ENCODE results near the gene GSC. TPM values are rescaled to one million over a fixed set of nuclear protein-coding genes. Genes with fewer than 3 reads are reported as not detected.

GSC gene
- total RNA-seq, 1 donor from 2014 or later: not detected

- H3K9ac ChIP-seq (ENCODE audit: low read length): no peak overlapping the region
- TF ChIP-seq CTCF (IDR thresholded peaks at IDR 0.05; ENCODE audit: insufficient read depth, low read depth, low read length) (no peak), EZH2 (IDR thresholded peaks at IDR 0.05; ENCODE audit: insufficient read depth, low read length) (no peak)
- no peaks in the 10 kb centered on the region for H3K9me3 ChIP-seq (ENCODE audit: insufficient read depth, low read depth, low read length)
- DNase-seq (ENCODE audit: low read depth) (no peak), FAIRE-seq (no peak)
- no peaks in the 10 kb centered on the region for H3K79me2 ChIP-seq (ENCODE audit: insufficient read depth, low read length)
- no peaks in the 10 kb centered on the region for H4K20me1 ChIP-seq (ENCODE audit: insufficient read depth, low read length)
- Mint-ChIP-seq H3K4me3 (ENCODE audit: unreplicated experiment) (no peak overlapping the region), H3K9me3 (ENCODE audit: unreplicated experiment) (no peaks in the 10 kb centered on the region), H3K27ac (ENCODE audit: unreplicated experiment) (no peak overlapping the region), H3K36me3 (ENCODE audit: low read depth, unreplicated experiment) (no peaks in the 10 kb centered on the region), H3K4me1 (ENCODE audit: low read depth, unreplicated experiment) (peaks cover 3% of the 10 kb centered on the region), H3K27me3 (ENCODE audit: low read depth, unreplicated experiment) (peaks cover 8% of the 10 kb centered on the region)
- H3K27ac ChIP-seq (ENCODE audit: low read depth, low read length): no peak overlapping the region
- no peaks in the 10 kb centered on the region for H3K27me3 ChIP-seq (ENCODE audit: insufficient read depth, low read length)
- H3K4me1 ChIP-seq (ENCODE audit: insufficient read depth, low read length): no peaks in the 10 kb centered on the region
- no peak overlapping the region for H2AFZ ChIP-seq (ENCODE audit: low read depth, low read length)
- no peaks in the 10 kb centered on the region for H3K36me3 ChIP-seq (ENCODE audit: insufficient read depth, low read length)
- no peak overlapping the region for H3K4me3 ChIP-seq (ENCODE audit: insufficient read depth, low read depth, low read length)
- H3K4me2 ChIP-seq (ENCODE audit: low read length): no peak overlapping the region
Measured at GRCh38 chr14:94797887-94798286, 28.0 kb upstream of the GSC start.

GRCh38 chr14:94796278-94796677, 26.4 kb upstream of the GSC start:
- no peak for FAIRE-seq

More at GRCh38 chr14:94796278-94796677, 26.4 kb upstream of the GSC start:
- peaks cover 8% of the 10 kb centered on the region for H3K27me3 Mint-ChIP-seq (ENCODE audit: low read depth, unreplicated experiment)
- Histone ChIP-seq H4K20me1 (ENCODE audit: insufficient read depth, low read length) (no peaks in the 10 kb centered on the region), H3K9me3 (ENCODE audit: insufficient read depth, low read depth, low read length) (no peaks in the 10 kb centered on the region), H3K9ac (ENCODE audit: low read length) (no peak overlapping the region), H3K27me3 (ENCODE audit: insufficient read depth, low read length) (no peaks in the 10 kb centered on the region), H3K36me3 (ENCODE audit: insufficient read depth, low read length) (no peaks in the 10 kb centered on the region), H3K79me2 (ENCODE audit: insufficient read depth, low read length) (no peaks in the 10 kb centered on the region), H3K4me2 (ENCODE audit: low read length) (no peak overlapping the region), H3K4me1 (ENCODE audit: insufficient read depth, low read length) (no peaks in the 10 kb centered on the region), H2AFZ (ENCODE audit: low read depth, low read length) (no peak overlapping the region), H3K4me3 (ENCODE audit: insufficient read depth, low read depth, low read length) (no peak overlapping the region), H3K27ac (ENCODE audit: low read depth, low read length) (no peak overlapping the region)
- TF ChIP-seq EZH2 (IDR thresholded peaks at IDR 0.05; ENCODE audit: insufficient read depth, low read length) (no peak), CTCF (IDR thresholded peaks at IDR 0.05; ENCODE audit: insufficient read depth, low read depth, low read length) (no peak)
- H3K36me3 Mint-ChIP-seq (ENCODE audit: low read depth, unreplicated experiment): no peaks in the 10 kb centered on the region
- DNase-seq (ENCODE audit: low read depth): no peak
- no peaks in the 10 kb centered on the region for H3K9me3 Mint-ChIP-seq (ENCODE audit: unreplicated experiment)
- H3K4me1 Mint-ChIP-seq (ENCODE audit: low read depth, unreplicated experiment): peaks cover 3% of the 10 kb centered on the region
- H3K27ac Mint-ChIP-seq (ENCODE audit: unreplicated experiment): no peak overlapping the region
- no peak overlapping the region for H3K4me3 Mint-ChIP-seq (ENCODE audit: unreplicated experiment)

Measured in astrocyte (in vitro differentiated cells and primary cell).